Measurements from ENCODE around the gene DYNC2I2. TPM values are rescaled to one million over a fixed set of nuclear protein-coding genes. Genes with fewer than 3 reads are reported as not detected.

The DYNC2I2 gene
- total and polyA plus RNA-seq, 10 of the 15 experiments (the other 5 are each of a cell fraction or from before 2014, with no cell fraction given): 0.89 to 118 (median 47.9) TPM

GRCh38 chr9:128621730-128622455 is 34.8 kb downstream of the DYNC2I2 start (continued):
- TF ChIP-seq TARDBP (IDR thresholded peaks at IDR 0.05; ENCODE audit: borderline replicate concordance): no peak
- no peak for TF ChIP-seq IRF4 (IDR thresholded peaks at IDR 0.05; ENCODE audit: low read depth, low read length)
- TF ChIP-seq, protein P1, sequence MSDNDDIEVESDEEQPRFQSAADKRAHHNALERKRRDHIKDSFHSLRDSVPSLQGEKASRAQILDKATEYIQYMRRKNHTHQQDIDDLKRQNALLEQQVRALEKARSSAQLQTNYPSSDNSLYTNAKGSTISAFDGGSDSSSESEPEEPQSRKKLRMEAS (IDR thresholded peaks at IDR 0.05; ENCODE audit: low read depth, low read length): no peak
- no peak for TF ChIP-seq ZNF217 (IDR thresholded peaks at IDR 0.05)
- TF ChIP-seq MLLT1 (IDR thresholded peaks at IDR 0.05): no peak

DNA sequence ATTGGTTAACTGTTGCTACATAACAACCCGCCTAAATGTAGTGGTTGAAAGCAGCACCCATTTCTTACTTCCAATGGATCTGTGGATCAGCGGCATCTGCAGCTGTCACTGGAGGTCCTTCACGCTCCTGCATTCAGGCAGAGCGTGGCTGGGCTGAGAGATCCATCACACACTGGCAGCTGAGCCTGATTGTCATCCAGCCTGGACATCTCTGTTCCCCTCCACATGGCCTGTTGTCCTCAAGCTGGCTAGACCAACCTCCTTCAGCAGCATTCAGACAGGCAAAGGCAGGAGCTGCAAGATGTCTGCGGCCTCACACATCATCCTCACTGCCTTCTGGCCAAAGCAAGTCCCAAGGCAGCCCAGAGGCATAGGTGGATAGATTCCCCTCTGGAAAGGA is 36.9 kb downstream of the DYNC2I2 start:
- no peak for FAIRE-seq

More for the DNA sequence above, 36.9 kb downstream of the DYNC2I2 start:
- H3K4me3 ChIP-seq: no peak overlapping the region
- DNase-seq (ENCODE audit: low read depth, low spot score): no peak
- ChIA-PET RAD21 (ENCODE audit: unreplicated experiment) (no interaction called here), SMC1A (ENCODE audit: uncharacterized antibody, unreplicated experiment) (no interaction called here), CTCF (no interaction called here), POLR2A (no interaction called here)
- 96% methylated on average over 5 of the region's 5 CpGs for WGBS (ENCODE audit: insufficient coverage, insufficient replicate concordance, low lambda C conversion rate, missing lambda C conversion rate)
- H3K9ac ChIP-seq (ENCODE audit: control insufficient read depth, insufficient read depth, low read length): no peak overlapping the region
- H3K4me2 ChIP-seq (ENCODE audit: control insufficient read depth, insufficient read depth): no peak overlapping the region
- no peaks in the 10 kb centered on the region for H3K9me3 ChIP-seq (replicated peaks; ENCODE audit: control insufficient read depth, insufficient read depth, low read length)
- intact Hi-C loops (cut with micrococcal nuclease; ENCODE audit: unreplicated experiment) (no loop called here), in situ Hi-C loops (cut with MboI) (no loop called here)
- H3K27ac ChIP-seq (ENCODE audit: control insufficient read depth, insufficient read depth): no peak overlapping the region
- no peaks in the 10 kb centered on the region for H3K27me3 ChIP-seq (replicated peaks in 1 of 2; ENCODE audit: control insufficient read depth in 2 of 2, insufficient read depth in 2 of 2, low read length in 1 of 2)
- H2AFZ ChIP-seq (ENCODE audit: control insufficient read depth, low read depth, low read length): no peak overlapping the region
- H3K4me1 ChIP-seq (ENCODE audit: control insufficient read depth, insufficient read depth, low read length): no peaks in the 10 kb centered on the region
- ATAC-seq: no peak
- H4K20me1 ChIP-seq (ENCODE audit: control insufficient read depth, insufficient read depth): no peaks in the 10 kb centered on the region
- TF ChIP-seq POLR2AphosphoS5 (IDR thresholded peaks at IDR 0.05; ENCODE audit: low read length): no peak
- TF ChIP-seq CHD4 (IDR thresholded peaks at IDR 0.05): no peak
- TF ChIP-seq ZNF274 (IDR thresholded peaks at IDR 0.05; ENCODE audit: insufficient read depth, insufficient read length): no peak
- TF ChIP-seq NFIC (IDR thresholded peaks at IDR 0.05; ENCODE audit: low read depth, low read length): no peak
- TF ChIP-seq SMARCA5 (IDR thresholded peaks at IDR 0.05): no peak
- no peak for TF ChIP-seq ZNF622 (IDR thresholded peaks at IDR 0.05)
- TF ChIP-seq SMC3 (IDR thresholded peaks at IDR 0.05; ENCODE audit: borderline replicate concordance, low read length): no peak
- TF ChIP-seq, protein P2, sequence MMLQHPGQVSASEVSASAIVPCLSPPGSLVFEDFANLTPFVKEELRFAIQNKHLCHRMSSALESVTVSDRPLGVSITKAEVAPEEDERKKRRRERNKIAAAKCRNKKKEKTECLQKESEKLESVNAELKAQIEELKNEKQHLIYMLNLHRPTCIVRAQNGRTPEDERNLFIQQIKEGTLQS (IDR thresholded peaks at IDR 0.05; ENCODE audit: borderline replicate concordance, extremely low read depth, low read depth, low read length): no peak
- no peak for TF ChIP-seq SUZ12 (IDR thresholded peaks at IDR 0.05; ENCODE audit: unreplicated experiment)
- TF ChIP-seq MEF2B (IDR thresholded peaks at IDR 0.05; ENCODE audit: partially characterized antibody, poor library complexity, severe bottlenecking): no peak
- H3K36me3 ChIP-seq (ENCODE audit: control insufficient read depth in 2 of 2, insufficient read depth in 2 of 2, low read length in 1 of 2): peaks cover 13 to 18% of the 10 kb centered on the region in 2 experiments
- no TSS peak for BruUV-seq (replicated peaks)
- no peaks in the 10 kb centered on the region for H3K79me2 ChIP-seq (ENCODE audit: control insufficient read depth, insufficient read depth, low read length)

Data from GM12878 (cell line).